Type B pancreatic cell (in vitro differentiated cells): Measurements from ENCODE around the gene CALR3. TPM values are rescaled to one million over a fixed set of nuclear protein-coding genes. Genes with fewer than 3 reads are reported as not detected.

Experiments
- DNase-seq: peaks from one replicate; pipeline ENCODE4 v3.0.0; 2021; ENCODE audit warnings: mixed read lengths; ENCODE audit not compliant: unreplicated experiment; ENCODE audit errors: extremely low spot score
- H3K27ac Mint-ChIP-seq: 2 replicates; pipeline ENCODE4 v1.8.0; 2021; ENCODE audit warnings: mild to moderate bottlenecking, mixed read lengths
- H3K27me3 Mint-ChIP-seq: 2 replicates; pipeline ENCODE4 v1.8.0; 2021; ENCODE audit warnings: mixed read lengths
- H3K36me3 Mint-ChIP-seq: 2 replicates; pipeline ENCODE4 v1.8.0; 2021; ENCODE audit warnings: mixed read lengths
- H3K4me1 Mint-ChIP-seq: one replicate; pipeline ENCODE4 v1.8.0; 2021; ENCODE audit warnings: mixed read lengths; ENCODE audit not compliant: unreplicated experiment
- H3K4me3 Mint-ChIP-seq: 2 replicates; pipeline ENCODE4 v1.8.0; 2021; ENCODE audit warnings: mild to moderate bottlenecking, mixed read lengths
- H3K9me3 Mint-ChIP-seq: 2 replicates; pipeline ENCODE4 v1.8.0; 2021; ENCODE audit warnings: mixed read lengths
- total RNA-seq: library from RNA; stranded (reverse); gene quantifications from 2 replicates; pipeline ENCODE4 v1.2.1, GENCODE V29; 2021; ENCODE audit warnings: low replicate concordance
- TF ChIP-seq, protein P1 (sequence below): fragments of 200-600 bp; sonication (generic); conservative IDR thresholded peaks from 2 replicates; pipeline ENCODE4 v1.5.0; 2021; ENCODE audit warnings: antibody characterized with exemption, mild to moderate bottlenecking

Gene CALR3
- total RNA-seq, 1 donor from 2014 or later, result not detected

DNA sequence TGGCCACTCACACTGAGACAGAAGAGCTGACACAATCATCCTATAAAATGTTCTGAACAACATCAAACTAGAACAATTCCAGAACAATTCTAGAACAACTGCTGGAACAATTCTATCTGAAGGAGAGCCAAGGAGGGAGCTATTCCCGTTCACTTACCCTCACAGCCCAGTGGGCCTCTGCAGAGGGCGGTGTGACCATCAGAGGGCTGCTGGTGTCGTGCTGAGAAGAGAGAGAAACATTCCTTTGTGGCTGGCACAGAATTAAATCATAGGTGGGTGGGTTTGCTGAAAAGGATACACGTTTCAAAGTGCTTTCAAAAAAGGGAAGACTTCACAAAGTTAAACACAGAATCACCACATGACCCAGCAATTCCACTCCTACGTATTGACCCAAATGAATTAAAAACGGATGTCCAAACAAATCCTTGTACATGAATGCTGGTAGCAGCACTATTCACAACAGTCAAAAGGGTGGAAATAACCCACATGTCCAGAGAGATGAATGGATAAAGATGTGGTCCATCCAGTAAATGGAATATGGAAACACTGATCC, 59.1 kb downstream of the CALR3 start:
- Mint-ChIP-seq H3K9me3 (no peaks in the 10 kb centered on the region), H3K27ac (no peak overlapping the region)

DNA sequence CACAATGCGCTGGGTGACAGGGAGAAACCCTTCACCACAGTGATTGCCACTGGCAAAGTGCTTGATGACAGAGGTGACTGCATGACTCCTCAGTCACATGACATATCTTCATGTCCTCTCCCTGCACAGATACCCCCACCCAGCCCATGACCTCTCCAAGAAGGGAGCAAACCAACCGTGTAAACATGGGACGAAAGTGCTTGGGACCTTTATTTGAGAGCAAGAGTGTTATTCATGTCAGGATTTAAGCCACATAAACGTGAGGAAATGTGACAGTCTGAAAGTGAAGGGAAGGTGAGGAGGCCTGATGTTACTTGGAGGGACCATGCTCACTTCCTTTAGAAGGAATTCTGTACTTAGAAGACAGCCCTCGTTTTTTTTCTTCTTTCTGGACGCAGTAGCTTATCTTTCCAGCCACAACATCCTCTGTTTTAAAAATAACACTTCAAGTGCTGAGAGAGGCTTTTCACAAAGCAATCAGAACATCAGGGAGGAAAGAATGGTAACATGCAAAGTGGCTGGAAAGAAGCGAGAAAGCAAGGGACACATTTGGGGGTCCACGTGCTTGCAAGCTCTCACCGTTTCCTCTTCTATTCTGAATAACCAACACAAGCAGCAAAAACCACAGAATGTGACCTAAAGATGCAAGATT, 59.8 kb downstream of the CALR3 start:
- no peak overlapping the region for H3K27ac Mint-ChIP-seq
- H3K4me3 Mint-ChIP-seq, result no peak overlapping the region
- H3K27me3 Mint-ChIP-seq, result no peaks in the 10 kb centered on the region
- DNase-seq, result no peak
- H3K9me3 Mint-ChIP-seq, result no peaks in the 10 kb centered on the region
- peaks cover 16% of the 10 kb centered on the region for H3K36me3 Mint-ChIP-seq
- no peaks in the 10 kb centered on the region for H3K4me1 Mint-ChIP-seq
- TF ChIP-seq, protein P1, sequence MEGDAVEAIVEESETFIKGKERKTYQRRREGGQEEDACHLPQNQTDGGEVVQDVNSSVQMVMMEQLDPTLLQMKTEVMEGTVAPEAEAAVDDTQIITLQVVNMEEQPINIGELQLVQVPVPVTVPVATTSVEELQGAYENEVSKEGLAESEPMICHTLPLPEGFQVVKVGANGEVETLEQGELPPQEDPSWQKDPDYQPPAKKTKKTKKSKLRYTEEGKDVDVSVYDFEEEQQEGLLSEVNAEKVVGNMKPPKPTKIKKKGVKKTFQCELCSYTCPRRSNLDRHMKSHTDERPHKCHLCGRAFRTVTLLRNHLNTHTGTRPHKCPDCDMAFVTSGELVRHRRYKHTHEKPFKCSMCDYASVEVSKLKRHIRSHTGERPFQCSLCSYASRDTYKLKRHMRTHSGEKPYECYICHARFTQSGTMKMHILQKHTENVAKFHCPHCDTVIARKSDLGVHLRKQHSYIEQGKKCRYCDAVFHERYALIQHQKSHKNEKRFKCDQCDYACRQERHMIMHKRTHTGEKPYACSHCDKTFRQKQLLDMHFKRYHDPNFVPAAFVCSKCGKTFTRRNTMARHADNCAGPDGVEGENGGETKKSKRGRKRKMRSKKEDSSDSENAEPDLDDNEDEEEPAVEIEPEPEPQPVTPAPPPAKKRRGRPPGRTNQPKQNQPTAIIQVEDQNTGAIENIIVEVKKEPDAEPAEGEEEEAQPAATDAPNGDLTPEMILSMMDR, result no peak

More for the DNA sequence above, 59.1 kb downstream of the CALR3 start:
- H3K27me3 Mint-ChIP-seq, result no peaks in the 10 kb centered on the region
- H3K36me3 Mint-ChIP-seq, result peaks cover 12% of the 10 kb centered on the region
- peaks cover 4% of the 10 kb centered on the region for H3K4me1 Mint-ChIP-seq
- DNase-seq, result no peak
- H3K4me3 Mint-ChIP-seq, result no peak overlapping the region
- TF ChIP-seq, protein P1, result no peak

DNA sequence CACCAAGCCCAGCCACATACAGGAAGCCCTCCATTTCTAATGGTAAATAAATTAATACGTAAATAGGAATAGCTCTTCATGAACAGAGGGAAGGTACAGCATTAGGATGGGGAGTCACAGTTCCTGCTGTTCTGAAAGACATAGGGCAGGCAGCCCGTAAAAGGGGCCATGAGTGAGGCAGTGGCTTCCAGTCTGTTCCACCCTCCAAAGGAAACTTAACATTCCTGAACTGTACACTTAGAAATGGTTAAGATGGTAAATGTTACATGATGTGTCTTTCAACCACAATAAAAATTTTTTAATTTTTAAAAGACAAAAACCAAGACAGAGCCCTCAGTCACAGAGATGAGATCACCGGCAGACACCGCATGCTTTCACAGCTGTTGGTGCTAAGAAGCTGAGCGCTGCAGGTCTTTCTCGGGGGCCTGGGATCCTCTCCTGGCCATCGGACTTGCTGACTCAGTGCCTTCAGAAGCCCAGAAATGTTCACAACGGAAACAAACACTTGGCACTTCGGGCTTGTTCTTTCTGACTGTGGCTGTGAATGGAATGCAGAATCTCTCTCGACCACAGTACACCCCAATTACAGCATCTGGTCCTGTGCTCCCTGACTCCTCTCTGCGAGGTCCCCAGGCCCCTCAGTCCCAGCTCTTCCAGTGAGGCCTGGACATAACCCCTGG, 60.6 kb downstream of the CALR3 start:
- no peak overlapping the region for H3K4me3 Mint-ChIP-seq
- no peaks in the 10 kb centered on the region for H3K27me3 Mint-ChIP-seq
- no peaks in the 10 kb centered on the region for H3K4me1 Mint-ChIP-seq
- no peak for DNase-seq
- no peaks in the 10 kb centered on the region for H3K9me3 Mint-ChIP-seq
- TF ChIP-seq, protein P1, result no peak
- no peak overlapping the region for H3K27ac Mint-ChIP-seq
- peaks cover 20% of the 10 kb centered on the region for H3K36me3 Mint-ChIP-seq

DNA sequence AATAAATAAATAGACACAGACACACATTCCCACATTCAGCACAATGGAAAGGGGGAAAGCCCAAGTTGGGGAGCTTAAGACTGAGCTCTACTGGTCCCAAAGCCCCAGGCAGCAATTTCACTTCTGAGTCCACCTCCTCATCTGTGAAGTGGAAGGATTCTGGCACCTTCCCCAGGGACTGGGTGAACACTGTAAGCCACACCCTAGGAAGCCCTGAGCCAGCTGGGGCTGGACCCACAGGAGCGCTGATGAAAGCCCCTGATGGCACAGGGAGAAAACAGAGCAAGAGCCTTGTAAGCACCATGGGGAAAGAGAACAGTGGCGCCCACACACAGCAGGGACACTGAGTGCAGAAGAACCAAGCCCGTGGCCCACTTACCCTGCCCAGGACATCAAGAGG, 62.0 kb downstream of the CALR3 start:
- no peaks in the 10 kb centered on the region for H3K4me1 Mint-ChIP-seq
- H3K27ac Mint-ChIP-seq, result no peak overlapping the region
- H3K9me3 Mint-ChIP-seq, result no peaks in the 10 kb centered on the region
- peaks cover 21% of the 10 kb centered on the region for H3K36me3 Mint-ChIP-seq
- no peak overlapping the region for H3K4me3 Mint-ChIP-seq
- TF ChIP-seq, protein P1, result no peak
- DNase-seq, result no peak
- no peaks in the 10 kb centered on the region for H3K27me3 Mint-ChIP-seq

DNA sequence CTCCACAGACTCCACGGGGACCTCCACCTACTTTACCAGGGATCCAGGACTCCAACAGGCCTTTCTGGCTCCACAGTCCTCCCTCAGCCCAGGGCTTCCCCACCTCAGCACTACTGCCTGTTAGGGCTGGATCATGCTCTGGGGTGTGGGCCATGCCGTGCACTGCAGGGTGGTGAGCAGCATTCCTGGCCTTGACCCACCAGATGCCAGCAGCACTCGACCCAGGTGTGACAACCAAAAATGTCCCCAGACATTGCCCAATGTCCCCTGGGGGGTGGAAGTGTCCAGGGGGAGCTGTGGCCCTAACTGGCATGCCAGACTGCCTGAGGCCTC, 66.2 kb downstream of the CALR3 start:
- no peak for DNase-seq
- Mint-ChIP-seq H3K27me3 (no peaks in the 10 kb centered on the region), H3K4me3 (no peak overlapping the region), H3K36me3 (peaks cover 16% of the 10 kb centered on the region), H3K27ac (peak overlapping the region; percentile 61), H3K9me3 (no peaks in the 10 kb centered on the region), H3K4me1 (no peaks in the 10 kb centered on the region)
- TF ChIP-seq, protein P1, result no peak
